HepG2 (cell line): ENCODE data around the gene NDUFB7. TPM values are rescaled to one million over a fixed set of nuclear protein-coding genes. Genes with fewer than 3 reads are reported as not detected.

ENCODE experiments used
- CEBPG ChIP-seq: IDR thresholded peaks from 2 replicates; pipeline ENCODE4 v1.6.1; 2016
- FLYWCH1 ChIP-seq: sonication (generic); formaldehyde crosslinking; IDR thresholded peaks from 2 replicates; pipeline ENCODE4 v1.8.1; 2023; ENCODE audit warnings: mild to moderate bottlenecking, missing genetic modification reagents
- GLI4 ChIP-seq: sonication (generic); formaldehyde crosslinking; IDR thresholded peaks from 2 replicates; pipeline ENCODE4 v1.5.1; 2020; ENCODE audit warnings: missing genetic modification reagents, mild to moderate bottlenecking, moderate library complexity, borderline replicate concordance
- HNF4G ChIP-seq, 2 experiments: sonication (generic) in 1 of 2; formaldehyde crosslinking in 1 of 2; IDR thresholded peaks; 2 replicates each; pipeline versions ENCODE4 v1.4.0 to v1.6.1; 2011 to 2020; ENCODE audit warnings: borderline replicate concordance in 2 of 2, low read depth in 2 of 2, mild to moderate bottlenecking in 2 of 2, low read length in 1 of 2, missing genetic modification reagents in 1 of 2, moderate library complexity in 1 of 2
- HOXA7 ChIP-seq: sonication (generic); formaldehyde crosslinking; IDR thresholded peaks from 2 replicates; pipeline ENCODE4 v1.8.1; 2022; ENCODE audit warnings: mild to moderate bottlenecking, missing genetic modification reagents, moderate library complexity
- SNRNP70 ChIP-seq: fragments of 200-400 bp; formaldehyde crosslinking; IDR thresholded peaks from 2 replicates; pipeline ENCODE4 v1.6.1; 2017; ENCODE audit warnings: mild to moderate bottlenecking, low read depth, low read length, moderate library complexity
- SRY ChIP-seq: sonication (generic); formaldehyde crosslinking; IDR thresholded peaks from 2 replicates; pipeline ENCODE4 v1.8.0; 2022; ENCODE audit warnings: mild to moderate bottlenecking, missing genetic modification reagents
- ZFX ChIP-seq: sonication (generic); formaldehyde crosslinking; IDR thresholded peaks from 2 replicates; pipeline ENCODE4 v1.4.0; 2020; ENCODE audit warnings: mild to moderate bottlenecking, low read depth, missing genetic modification reagents, moderate library complexity
- ZNF121 ChIP-seq: sonication (generic); formaldehyde crosslinking; IDR thresholded peaks from 2 replicates; pipeline ENCODE4 v1.5.0; 2020; ENCODE audit warnings: mild to moderate bottlenecking, missing genetic modification reagents
- ZNF570 ChIP-seq: sonication (generic); formaldehyde crosslinking; IDR thresholded peaks from 2 replicates; pipeline ENCODE4 v1.4.0; 2020; ENCODE audit warnings: mild to moderate bottlenecking, missing genetic modification reagents, borderline replicate concordance
- ZNF572 ChIP-seq: sonication (generic); formaldehyde crosslinking; IDR thresholded peaks from 2 replicates; pipeline ENCODE4 v1.5.1; 2020; ENCODE audit warnings: mild to moderate bottlenecking, missing genetic modification reagents
- ZNF597 ChIP-seq: sonication (generic); formaldehyde crosslinking; IDR thresholded peaks from 2 replicates; pipeline ENCODE4 v1.5.0; 2020; ENCODE audit warnings: missing genetic modification reagents
- ZNF614 ChIP-seq: IDR thresholded peaks from 2 replicates; pipeline ENCODE4 v1.6.1; 2018; ENCODE audit warnings: missing biosample characterization, missing genetic modification reagents, inconsistent platforms, borderline replicate concordance
- ZNF629 ChIP-seq: sonication (generic); formaldehyde crosslinking; conservative IDR thresholded peaks from 2 replicates; pipeline ENCODE4 v1.5.0; 2020; ENCODE audit warnings: missing genetic modification reagents
- ZNF7 ChIP-seq: IDR thresholded peaks from 2 replicates; pipeline ENCODE4 v1.6.1; 2016; ENCODE audit warnings: missing biosample characterization, missing genetic modification reagents
- ZNF709 ChIP-seq: sonication (generic); formaldehyde crosslinking; IDR thresholded peaks from 2 replicates; pipeline ENCODE4 v1.5.0; 2020; ENCODE audit warnings: mild to moderate bottlenecking, missing genetic modification reagents
- polyA plus RNA-seq, 8 experiments: library from polyadenylated mRNA; depleted of rRNA in 3 of 8; stranded (reverse) in 7 of 8; unstranded in 1 of 8; fragments of >200 nt; fragmentation: Illumina TruSeq in 4 of 8; extraction: Trizol in 4 of 8; gene quantifications; 2 replicates each; pipeline versions ENCODE4 v1.2.1 to v1.2.3, GENCODE V29; 2011 to 2016; ENCODE audit warnings: low read depth in 4 of 8, missing spikeins in 1 of 8, mixed read lengths in 1 of 8; ENCODE audit not compliant: insufficient read depth in 1 of 8
- total RNA-seq, 5 experiments: library from RNA; depleted of rRNA; stranded (reverse); fragments of >200 nt; fragmentation: Illumina TruSeq; extraction: Trizol; gene quantifications; 2 replicates each; pipeline ENCODE4 v1.2.3, GENCODE V29; 2016; ENCODE audit warnings: low read depth in 1 of 5
- TF ChIP-seq, protein P1 (sequence below): sonication (generic); formaldehyde crosslinking; IDR thresholded peaks from 2 replicates; pipeline ENCODE4 v1.9.0; 2021; ENCODE audit warnings: missing genetic modification reagents, borderline replicate concordance
- TF ChIP-seq, protein P2 (sequence below): sonication (generic); formaldehyde crosslinking; IDR thresholded peaks from 2 replicates; pipeline ENCODE4 v1.4.0; 2020; ENCODE audit warnings: mild to moderate bottlenecking, missing genetic modification reagents
- TF ChIP-seq, protein P3 (sequence below): sonication (generic); formaldehyde crosslinking; IDR thresholded peaks from 2 replicates; pipeline ENCODE4 v1.4.0; 2020; ENCODE audit warnings: mild to moderate bottlenecking, missing genetic modification reagents
- TF ChIP-seq, protein P4 (sequence below): IDR thresholded peaks from 2 replicates; pipeline ENCODE4 v1.4.0; 2020; ENCODE audit warnings: mild to moderate bottlenecking, missing genetic modification reagents

Gene NDUFB7
- total and polyA plus RNA-seq, 2 of the 13 experiments (the other 11 are each of a cell fraction or from before 2014, with no cell fraction given), result 156 to 198 TPM

- TF ChIP-seq, protein P1, sequence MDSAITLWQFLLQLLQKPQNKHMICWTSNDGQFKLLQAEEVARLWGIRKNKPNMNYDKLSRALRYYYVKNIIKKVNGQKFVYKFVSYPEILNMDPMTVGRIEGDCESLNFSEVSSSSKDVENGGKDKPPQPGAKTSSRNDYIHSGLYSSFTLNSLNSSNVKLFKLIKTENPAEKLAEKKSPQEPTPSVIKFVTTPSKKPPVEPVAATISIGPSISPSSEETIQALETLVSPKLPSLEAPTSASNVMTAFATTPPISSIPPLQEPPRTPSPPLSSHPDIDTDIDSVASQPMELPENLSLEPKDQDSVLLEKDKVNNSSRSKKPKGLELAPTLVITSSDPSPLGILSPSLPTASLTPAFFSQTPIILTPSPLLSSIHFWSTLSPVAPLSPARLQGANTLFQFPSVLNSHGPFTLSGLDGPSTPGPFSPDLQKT (CRISPR knock-in tag), result no peak
- no peak for TF ChIP-seq HOXA7
- no peak for TF ChIP-seq SRY (CRISPR knock-in tag)
- TF ChIP-seq ZNF597 (CRISPR knock-in tag), result no peak
- TF ChIP-seq ZNF570, result no peak
- no peak for TF ChIP-seq ZNF121 (CRISPR knock-in tag)
- TF ChIP-seq, protein P2, sequence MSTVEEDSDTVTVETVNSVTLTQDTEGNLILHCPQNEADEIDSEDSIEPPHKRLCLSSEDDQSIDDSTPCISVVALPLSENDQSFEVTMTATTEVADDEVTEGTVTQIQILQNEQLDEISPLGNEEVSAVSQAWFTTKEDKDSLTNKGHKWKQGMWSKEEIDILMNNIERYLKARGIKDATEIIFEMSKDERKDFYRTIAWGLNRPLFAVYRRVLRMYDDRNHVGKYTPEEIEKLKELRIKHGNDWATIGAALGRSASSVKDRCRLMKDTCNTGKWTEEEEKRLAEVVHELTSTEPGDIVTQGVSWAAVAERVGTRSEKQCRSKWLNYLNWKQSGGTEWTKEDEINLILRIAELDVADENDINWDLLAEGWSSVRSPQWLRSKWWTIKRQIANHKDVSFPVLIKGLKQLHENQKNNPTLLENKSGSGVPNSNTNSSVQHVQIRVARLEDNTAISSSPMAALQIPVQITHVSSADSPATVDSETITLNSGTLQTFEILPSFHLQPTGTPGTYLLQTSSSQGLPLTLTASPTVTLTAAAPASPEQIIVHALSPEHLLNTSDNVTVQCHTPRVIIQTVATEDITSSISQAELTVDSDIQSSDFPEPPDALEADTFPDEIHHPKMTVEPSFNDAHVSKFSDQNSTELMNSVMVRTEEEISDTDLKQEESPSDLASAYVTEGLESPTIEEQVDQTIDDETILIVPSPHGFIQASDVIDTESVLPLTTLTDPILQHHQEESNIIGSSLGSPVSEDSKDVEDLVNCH (CRISPR knock-in tag), result no peak
- no peak for TF ChIP-seq GLI4 (CRISPR knock-in tag)
- no peak for TF ChIP-seq SNRNP70
- no peak for TF ChIP-seq FLYWCH1 (CRISPR knock-in tag)
- TF ChIP-seq, protein P3, sequence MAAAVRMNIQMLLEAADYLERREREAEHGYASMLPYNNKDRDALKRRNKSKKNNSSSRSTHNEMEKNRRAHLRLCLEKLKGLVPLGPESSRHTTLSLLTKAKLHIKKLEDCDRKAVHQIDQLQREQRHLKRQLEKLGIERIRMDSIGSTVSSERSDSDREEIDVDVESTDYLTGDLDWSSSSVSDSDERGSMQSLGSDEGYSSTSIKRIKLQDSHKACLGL (CRISPR knock-in tag), result no peak
- TF ChIP-seq, protein P4, sequence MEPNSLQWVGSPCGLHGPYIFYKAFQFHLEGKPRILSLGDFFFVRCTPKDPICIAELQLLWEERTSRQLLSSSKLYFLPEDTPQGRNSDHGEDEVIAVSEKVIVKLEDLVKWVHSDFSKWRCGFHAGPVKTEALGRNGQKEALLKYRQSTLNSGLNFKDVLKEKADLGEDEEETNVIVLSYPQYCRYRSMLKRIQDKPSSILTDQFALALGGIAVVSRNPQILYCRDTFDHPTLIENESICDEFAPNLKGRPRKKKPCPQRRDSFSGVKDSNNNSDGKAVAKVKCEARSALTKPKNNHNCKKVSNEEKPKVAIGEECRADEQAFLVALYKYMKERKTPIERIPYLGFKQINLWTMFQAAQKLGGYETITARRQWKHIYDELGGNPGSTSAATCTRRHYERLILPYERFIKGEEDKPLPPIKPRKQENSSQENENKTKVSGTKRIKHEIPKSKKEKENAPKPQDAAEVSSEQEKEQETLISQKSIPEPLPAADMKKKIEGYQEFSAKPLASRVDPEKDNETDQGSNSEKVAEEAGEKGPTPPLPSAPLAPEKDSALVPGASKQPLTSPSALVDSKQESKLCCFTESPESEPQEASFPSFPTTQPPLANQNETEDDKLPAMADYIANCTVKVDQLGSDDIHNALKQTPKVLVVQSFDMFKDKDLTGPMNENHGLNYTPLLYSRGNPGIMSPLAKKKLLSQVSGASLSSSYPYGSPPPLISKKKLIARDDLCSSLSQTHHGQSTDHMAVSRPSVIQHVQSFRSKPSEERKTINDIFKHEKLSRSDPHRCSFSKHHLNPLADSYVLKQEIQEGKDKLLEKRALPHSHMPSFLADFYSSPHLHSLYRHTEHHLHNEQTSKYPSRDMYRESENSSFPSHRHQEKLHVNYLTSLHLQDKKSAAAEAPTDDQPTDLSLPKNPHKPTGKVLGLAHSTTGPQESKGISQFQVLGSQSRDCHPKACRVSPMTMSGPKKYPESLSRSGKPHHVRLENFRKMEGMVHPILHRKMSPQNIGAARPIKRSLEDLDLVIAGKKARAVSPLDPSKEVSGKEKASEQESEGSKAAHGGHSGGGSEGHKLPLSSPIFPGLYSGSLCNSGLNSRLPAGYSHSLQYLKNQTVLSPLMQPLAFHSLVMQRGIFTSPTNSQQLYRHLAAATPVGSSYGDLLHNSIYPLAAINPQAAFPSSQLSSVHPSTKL (CRISPR knock-in tag), result peak; percentile 79
- TF ChIP-seq ZFX (CRISPR knock-in tag), result no peak
- TF ChIP-seq HNF4G (IDR thresholded peaks at IDR 0.05; ENCODE audit: borderline replicate concordance, low read depth, low read length), result peak; percentile 86
- no peak for TF ChIP-seq HNF4G (CRISPR knock-in tag; IDR thresholded peaks at IDR 0.05; ENCODE audit: borderline replicate concordance, low read depth)
- 0 out of 2 replicates have a peak, but pooled peaks have one; percentile 21 for TF ChIP-seq ZNF629 (CRISPR knock-in tag)
- no peak for TF ChIP-seq ZNF709 (CRISPR knock-in tag)
- no peak for TF ChIP-seq ZNF7 (CRISPR knock-in tag)
- peak; percentile 90 for TF ChIP-seq CEBPG (CRISPR knock-in tag)
- peak; percentile 36; the same call in 1 of the 2 replicates for TF ChIP-seq ZNF614
- TF ChIP-seq ZNF572, result no peak
These were observed 44.5 kb upstream of the NDUFB7 start (continued) for GRCh38 chr19:14616407-14616806.
